Activated naive CD4-positive, alpha-beta T cell treated with anti-CD3 and anti-CD28 coated beads, Interleukin-2, amount 50 U/mL, for 72 hours (primary cell): Measurements from ENCODE around the gene JAKMIP1. TPM values are rescaled to one million over a fixed set of nuclear protein-coding genes. Genes with fewer than 3 reads are reported as not detected.

Source experiments
- ATAC-seq, 2 donors: fragments of 150-1000 bp; cut with Tn5 transposase; 2 replicates each; pipeline ENCODE4 v1.10.0; 2021; ENCODE audit warnings: mild to moderate bottlenecking in 2 of 2, moderate library complexity in 2 of 2
- DNase-seq, 2 donors: peaks; one replicate each; pipeline ENCODE4 v3.0.0; 2021 to 2022; ENCODE audit warnings: low spot score in 2 of 2
- H3K27ac Mint-ChIP-seq, 2 donors: one replicate each; pipeline ENCODE4 v1.8.0; 2022; ENCODE audit warnings: mild to moderate bottlenecking in 2 of 2, mixed read lengths in 2 of 2
- H3K36me3 Mint-ChIP-seq, 2 donors: one replicate each; pipeline ENCODE4 v1.8.0; 2022; ENCODE audit warnings: mixed read lengths in 2 of 2
- H3K9me3 Mint-ChIP-seq, 2 donors: one replicate each; pipeline ENCODE4 v1.8.0; 2022; ENCODE audit warnings: mixed read lengths in 2 of 2
- total RNA-seq, 2 donors: library from RNA; stranded (reverse); gene quantifications; one replicate each; pipeline ENCODE4 v1.2.3, GENCODE V29; 2022

The JAKMIP1 gene
- total RNA-seq, 2 donors from 2014 or later = 1.3 to 7.4 TPM

- Mint-ChIP-seq H3K9me3 (no peaks in the 10 kb centered on the region), H3K36me3 (no peaks in the 10 kb centered on the region), H3K27ac (no peak overlapping the region)
- ATAC-seq (no peak), DNase-seq (no peak)
Measured at GRCh38 chr4:6123976-6124375, 76.4 kb downstream of the JAKMIP1 start.

- H3K27ac Mint-ChIP-seq = no peak overlapping the region
- H3K9me3 Mint-ChIP-seq = no peaks in the 10 kb centered on the region
- ATAC-seq (no peak), DNase-seq (no peak)
- no peaks in the 10 kb centered on the region for H3K36me3 Mint-ChIP-seq
Measured at GRCh38 chr4:6123541-6123940, 76.8 kb downstream of the JAKMIP1 start.

- Mint-ChIP-seq H3K27ac (no peak overlapping the region), H3K9me3 (no peaks in the 10 kb centered on the region)
- no peak for ATAC-seq
Measured at GRCh38 chr4:6123116-6123515, 77.2 kb downstream of the JAKMIP1 start.

GRCh38 chr4:6122496-6122895 is 77.9 kb downstream of the JAKMIP1 start:
- no peaks in the 10 kb centered on the region for H3K9me3 Mint-ChIP-seq
- no peaks in the 10 kb centered on the region for H3K36me3 Mint-ChIP-seq
- DNase-seq = no peak
- no peak overlapping the region for H3K27ac Mint-ChIP-seq
- no peak for ATAC-seq

More at GRCh38 chr4:6123116-6123515, 77.2 kb downstream of the JAKMIP1 start:
- DNase-seq = no peak
- no peaks in the 10 kb centered on the region for H3K36me3 Mint-ChIP-seq

GRCh38 chr4:6121941-6122340 is 78.4 kb downstream of the JAKMIP1 start:
- ATAC-seq (no peak), DNase-seq (no peak)
- H3K36me3 Mint-ChIP-seq = no peaks in the 10 kb centered on the region
- H3K9me3 Mint-ChIP-seq = no peaks in the 10 kb centered on the region
- H3K27ac Mint-ChIP-seq = peak overlapping the region in 1 of 2 donors; percentile 14

- no peak for DNase-seq
- H3K9me3 Mint-ChIP-seq = no peaks in the 10 kb centered on the region
- H3K27ac Mint-ChIP-seq = no peak overlapping the region
- no peak for ATAC-seq
- H3K36me3 Mint-ChIP-seq = no peaks in the 10 kb centered on the region
Measured at GRCh38 chr4:6121276-6121850, 79.0 kb downstream of the JAKMIP1 start.

GRCh38 chr4:6120361-6120760 is 80.0 kb downstream of the JAKMIP1 start:
- DNase-seq (no peak), ATAC-seq (no peak)
- Mint-ChIP-seq H3K27ac (no peak overlapping the region), H3K9me3 (no peaks in the 10 kb centered on the region), H3K36me3 (no peaks in the 10 kb centered on the region)

- ATAC-seq (no peak), DNase-seq (no peak)
- H3K9me3 Mint-ChIP-seq = no peaks in the 10 kb centered on the region
- H3K27ac Mint-ChIP-seq = no peak overlapping the region
- H3K36me3 Mint-ChIP-seq = no peaks in the 10 kb centered on the region
Measured at GRCh38 chr4:6119507-6120020, 80.8 kb downstream of the JAKMIP1 start.

- H3K27ac Mint-ChIP-seq = no peak overlapping the region
- ATAC-seq = no peak
Measured at GRCh38 chr4:6118201-6118600, 82.1 kb downstream of the JAKMIP1 start.

GRCh38 chr4:6116696-6117285 is 83.6 kb downstream of the JAKMIP1 start:
- Mint-ChIP-seq H3K27ac (no peak overlapping the region), H3K9me3 (no peaks in the 10 kb centered on the region), H3K36me3 (no peaks in the 10 kb centered on the region)
- DNase-seq (no peak), ATAC-seq (no peak)

More at GRCh38 chr4:6118201-6118600, 82.1 kb downstream of the JAKMIP1 start:
- no peaks in the 10 kb centered on the region for H3K9me3 Mint-ChIP-seq
- DNase-seq = no peak
- H3K36me3 Mint-ChIP-seq = no peaks in the 10 kb centered on the region

- ATAC-seq (no peak), DNase-seq (no peak)
- no peak overlapping the region for H3K27ac Mint-ChIP-seq
- H3K9me3 Mint-ChIP-seq = no peaks in the 10 kb centered on the region
- H3K36me3 Mint-ChIP-seq = no peaks in the 10 kb centered on the region
Measured at GRCh38 chr4:6115746-6116586, 84.4 kb downstream of the JAKMIP1 start.

- no peak for DNase-seq
- H3K27ac Mint-ChIP-seq = no peak overlapping the region
- H3K36me3 Mint-ChIP-seq = no peaks in the 10 kb centered on the region
- H3K9me3 Mint-ChIP-seq = no peaks in the 10 kb centered on the region
- no peak for ATAC-seq
Measured at GRCh38 chr4:6115342-6115741, 85.0 kb downstream of the JAKMIP1 start.

GRCh38 chr4:6114601-6115000 is 85.7 kb downstream of the JAKMIP1 start:
- no peaks in the 10 kb centered on the region for H3K36me3 Mint-ChIP-seq
- H3K9me3 Mint-ChIP-seq = no peaks in the 10 kb centered on the region
- ATAC-seq = no peak
- DNase-seq = no peak
- no peak overlapping the region for H3K27ac Mint-ChIP-seq

GRCh38 chr4:6114181-6114580 is 86.2 kb downstream of the JAKMIP1 start:
- H3K36me3 Mint-ChIP-seq = no peaks in the 10 kb centered on the region
- no peak overlapping the region for H3K27ac Mint-ChIP-seq
- H3K9me3 Mint-ChIP-seq = no peaks in the 10 kb centered on the region
- DNase-seq (no peak), ATAC-seq (no peak)

- no peaks in the 10 kb centered on the region for H3K36me3 Mint-ChIP-seq
- no peak overlapping the region for H3K27ac Mint-ChIP-seq
- ATAC-seq (no peak), DNase-seq (no peak)
- H3K9me3 Mint-ChIP-seq = no peaks in the 10 kb centered on the region
Measured at GRCh38 chr4:6113641-6114040, 86.7 kb downstream of the JAKMIP1 start.

- no peak for DNase-seq
- H3K9me3 Mint-ChIP-seq = no peaks in the 10 kb centered on the region
- H3K36me3 Mint-ChIP-seq = no peaks in the 10 kb centered on the region
- ATAC-seq = no peak
- H3K27ac Mint-ChIP-seq = no peak overlapping the region
Measured at GRCh38 chr4:6112606-6113290, 87.6 kb downstream of the JAKMIP1 start.
